ENCODE measurements around the gene PDE4B. TPM values are rescaled to one million over a fixed set of nuclear protein-coding genes. Genes with fewer than 3 reads are reported as not detected.

The PDE4B gene
- total and polyA plus RNA-seq, 7 donors = 1.6 to 17.2 (median 10.7) TPM

GRCh38 chr1:66303646-66304045, 511.0 kb downstream of the PDE4B start:
- Histone ChIP-seq H3K9me3 (no peaks in the 10 kb centered on the region), H3K4me3 (no peak overlapping the region), H3K4me1 (no peaks in the 10 kb centered on the region), H3K27me3 (no peaks in the 10 kb centered on the region), H3K36me3 (no peaks in the 10 kb centered on the region), H3K27ac (no peak overlapping the region)
- no peak for TF ChIP-seq CTCF (IDR thresholded peaks at IDR 0.05)
- TF ChIP-seq EP300 (IDR thresholded peaks at IDR 0.05) = no peak
- TF ChIP-seq POLR2A (IDR thresholded peaks at IDR 0.05) = no peak
- TF ChIP-seq POLR2AphosphoS5 (IDR thresholded peaks at IDR 0.05) = no peak
- intact Hi-C loops (cut with DNase I) = no loop called here
- 97 to 98% methylated on average over 2 of the region's 2 CpGs for WGBS, 2 donors
- no peak for DNase-seq

DNA sequence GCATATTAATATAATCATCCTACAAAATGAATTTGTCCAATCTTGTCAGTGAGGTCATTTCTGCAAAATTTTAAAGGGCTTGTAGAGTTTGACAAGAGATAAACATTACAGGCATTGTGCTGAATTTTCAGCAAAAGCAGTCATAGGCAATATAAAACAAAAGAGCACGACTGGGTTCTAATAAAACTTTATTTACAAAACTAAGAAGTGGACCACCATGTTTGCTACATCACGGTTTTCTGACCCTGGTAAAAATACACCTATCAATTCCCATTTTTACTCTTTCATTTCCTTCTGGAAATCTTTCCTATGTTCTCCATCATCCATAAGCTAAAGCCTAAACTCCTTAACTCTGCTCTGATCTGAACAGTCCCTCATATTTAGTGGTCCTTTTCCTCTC, 511.4 kb downstream of the PDE4B start:
- 78 to 91% methylated on average over 2 of the region's 2 CpGs for WGBS, 2 donors
- no peak for TF ChIP-seq CTCF (IDR thresholded peaks at IDR 0.05)
- TF ChIP-seq POLR2AphosphoS5 (IDR thresholded peaks at IDR 0.05) = no peak
- no peak for TF ChIP-seq EP300 (IDR thresholded peaks at IDR 0.05)
- TF ChIP-seq POLR2A (IDR thresholded peaks at IDR 0.05) = no peak

GRCh38 chr1:66305927-66306326, 513.2 kb downstream of the PDE4B start:
- DNase-seq = no peak

More for the DNA sequence above, 511.4 kb downstream of the PDE4B start:
- Histone ChIP-seq H3K27me3 (no peaks in the 10 kb centered on the region), H3K9me3 (no peaks in the 10 kb centered on the region), H3K4me3 (no peak overlapping the region), H3K27ac (no peak overlapping the region), H3K4me1 (no peaks in the 10 kb centered on the region), H3K36me3 (no peaks in the 10 kb centered on the region)
- DNase-seq = no peak
- intact Hi-C loops (cut with DNase I) = no loop called here

DNA sequence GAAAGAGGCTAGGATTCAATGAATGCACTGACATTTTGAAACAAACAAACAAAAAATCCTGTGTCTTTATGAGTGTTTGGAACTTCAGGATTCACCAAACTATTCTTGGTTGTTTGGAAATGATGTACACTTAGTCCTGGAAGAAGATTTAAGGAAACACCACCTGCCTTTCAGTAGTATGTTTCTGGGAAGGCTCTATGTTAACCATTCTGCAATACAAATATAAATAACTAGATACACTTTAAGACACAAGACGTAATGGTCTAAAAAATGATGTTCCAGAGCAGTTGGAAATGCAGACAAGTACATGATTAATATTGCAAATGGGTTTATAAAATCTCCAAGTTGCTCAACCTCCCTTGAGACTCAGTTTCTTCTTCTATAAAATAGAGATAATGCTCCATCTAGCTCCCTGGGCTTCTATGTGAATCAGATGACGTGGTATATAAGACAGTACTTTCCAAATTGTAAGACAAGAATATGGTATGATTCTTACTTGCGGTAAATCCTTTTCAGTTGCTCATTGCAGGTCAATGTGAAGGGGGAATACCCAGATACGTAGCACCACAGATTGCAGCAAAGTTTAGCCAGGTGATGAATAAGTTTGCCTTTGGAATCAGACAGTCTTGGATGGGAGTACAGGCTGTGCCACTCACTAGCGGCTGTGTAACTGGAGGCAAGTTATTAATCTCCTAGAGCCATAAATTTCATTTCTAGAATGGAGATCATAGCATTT, 516.5 kb downstream of the PDE4B start:
- 94 to 95% methylated on average over 5 of the region's 5 CpGs for WGBS, 2 donors
- no peak for DNase-seq
- TF ChIP-seq EP300 (IDR thresholded peaks at IDR 0.05) = no peak
- TF ChIP-seq POLR2AphosphoS5 (IDR thresholded peaks at IDR 0.05) = no peak
- TF ChIP-seq CTCF (IDR thresholded peaks at IDR 0.05) = no peak
- no peak for TF ChIP-seq POLR2A (IDR thresholded peaks at IDR 0.05)
- Histone ChIP-seq H3K27me3 (no peaks in the 10 kb centered on the region), H3K36me3 (no peaks in the 10 kb centered on the region), H3K9me3 (no peaks in the 10 kb centered on the region), H3K4me1 (peaks cover 0 to 9% (median 0%) of the 10 kb centered on the region in 4 donors), H3K27ac (no peak overlapping the region), H3K4me3 (no peak overlapping the region)
- intact Hi-C loops (cut with DNase I) = no loop called here

More at GRCh38 chr1:66305927-66306326, 513.2 kb downstream of the PDE4B start:
- H3K4me1 ChIP-seq = no peaks in the 10 kb centered on the region
- H3K27me3 ChIP-seq = no peaks in the 10 kb centered on the region
- H3K9me3 ChIP-seq = no peaks in the 10 kb centered on the region
- TF ChIP-seq EP300 (IDR thresholded peaks at IDR 0.05) (no peak), POLR2AphosphoS5 (IDR thresholded peaks at IDR 0.05) (no peak), CTCF (IDR thresholded peaks at IDR 0.05) (no peak), POLR2A (IDR thresholded peaks at IDR 0.05) (no peak)
- intact Hi-C loops (cut with DNase I) = no loop called here
- no peaks in the 10 kb centered on the region for H3K36me3 ChIP-seq
- no peak overlapping the region for H3K4me3 ChIP-seq
- WGBS, 2 donors = 92 to 93% methylated on average over 4 of the region's 4 CpGs
- H3K27ac ChIP-seq = no peak overlapping the region

Data from sigmoid colon (tissue), 7 donors.